Right hindlimb (tissue), 1 donor: ENCODE measurements around the gene CAP2.
"Not testable (repeated sequence)": the region's sequence is repeated elsewhere in the genome, so short reads cannot be mapped to it uniquely, and the experiment has no call there.

ENCODE experiments used
- DNase-seq: peaks from one replicate; pipeline ENCODE4 v3.0.0-alpha.2; 2018

Gene CAP2

DNA sequence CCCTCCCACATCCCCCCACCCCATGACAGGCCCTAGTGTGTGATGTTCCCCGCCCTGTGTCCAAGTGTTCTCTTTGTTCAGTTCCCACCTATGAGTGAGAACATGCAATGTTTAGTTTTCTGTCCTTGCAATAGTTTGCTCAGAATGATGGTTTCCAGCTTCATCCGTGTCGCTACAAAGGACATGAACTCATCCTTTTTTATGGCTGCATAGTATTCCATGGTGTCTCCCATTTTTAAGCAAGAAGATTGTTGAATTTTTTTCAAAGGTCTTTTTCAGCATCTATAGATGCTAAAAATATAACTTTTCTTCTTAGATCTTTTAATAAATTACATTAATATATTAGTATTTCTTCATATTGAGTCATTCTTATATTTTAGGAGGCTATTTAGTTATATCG lies 47.4 kb downstream of the CAP2 start:
- DNase-seq = not testable (repeated sequence)

DNA sequence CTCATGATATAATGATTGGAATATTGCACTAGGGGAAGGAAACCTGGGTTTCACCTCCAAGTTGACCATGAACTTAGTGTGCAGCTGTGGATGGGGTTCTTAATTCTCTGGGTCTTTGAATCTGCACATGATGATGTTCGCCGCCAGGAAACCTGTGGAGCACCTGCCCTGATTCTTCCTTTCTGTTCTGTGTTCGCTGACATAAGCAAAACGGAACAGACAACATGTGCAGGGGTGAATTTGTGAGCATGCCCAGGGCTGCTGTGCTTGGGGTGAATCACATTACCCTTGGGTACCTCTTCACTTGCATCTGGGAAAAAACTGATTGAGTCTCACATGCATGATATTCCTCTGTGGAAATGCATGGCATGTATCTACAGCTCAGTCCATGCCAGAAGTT lies 48.8 kb downstream of the CAP2 start:
- DNase-seq = peak; percentile 38

DNA sequence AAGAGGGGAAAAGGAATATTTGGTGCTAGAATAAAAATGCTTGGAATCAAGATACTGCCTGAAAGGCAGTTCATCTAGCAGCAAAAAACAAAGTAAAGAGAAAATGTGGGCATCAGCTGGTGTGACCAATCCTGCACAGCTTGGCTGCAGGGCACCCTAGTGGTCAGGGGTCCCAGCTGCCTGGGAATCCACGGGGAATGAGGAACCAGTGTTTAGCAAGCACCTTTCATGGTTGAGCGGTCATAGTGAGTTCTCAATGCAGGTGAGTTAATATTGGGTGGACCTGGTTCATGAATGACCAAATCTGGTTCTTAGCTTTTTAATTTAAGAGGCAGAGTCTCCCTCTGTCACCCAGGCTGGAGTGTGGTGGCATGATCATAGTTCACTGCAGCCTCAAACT lies 53.3 kb downstream of the CAP2 start:
- no peak for DNase-seq

DNA sequence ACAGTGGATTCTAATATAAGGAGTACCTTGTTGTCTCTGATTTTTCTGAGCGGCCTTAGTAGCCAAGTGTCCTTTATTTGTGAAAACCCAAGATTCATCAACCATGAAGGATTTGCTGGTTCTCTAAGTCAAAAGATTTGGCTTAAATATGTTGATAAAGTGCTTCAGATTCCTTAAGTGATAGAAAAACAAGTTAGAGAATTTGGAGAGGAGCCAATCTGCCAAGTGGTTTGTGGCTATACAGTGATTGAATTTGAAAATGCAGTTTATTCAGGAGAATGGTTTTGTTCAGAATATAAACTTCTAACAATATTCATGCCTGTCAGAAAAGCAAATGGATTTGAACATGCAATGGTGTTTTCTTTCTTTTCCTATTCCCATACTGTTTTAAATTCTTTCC lies 54.8 kb downstream of the CAP2 start:
- DNase-seq = no peak

DNA sequence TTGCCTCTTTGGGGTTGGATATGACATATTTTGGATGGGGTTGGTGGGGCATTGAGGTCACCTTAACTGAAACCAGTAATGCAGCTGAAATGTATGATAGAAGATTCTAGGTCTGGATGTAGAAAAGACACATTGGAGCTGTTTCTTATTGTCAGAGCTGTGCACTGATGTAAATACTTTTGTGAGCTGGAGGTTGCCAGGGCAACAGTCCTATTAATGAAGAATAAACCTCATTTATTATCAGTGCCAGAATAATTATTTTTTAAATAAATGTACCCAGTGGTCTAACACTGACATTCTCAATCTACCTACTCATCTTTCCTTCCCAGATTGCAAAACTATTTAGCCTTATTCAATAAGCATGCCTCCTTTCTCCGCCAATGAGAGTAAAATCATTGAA lies 57.0 kb downstream of the CAP2 start:
- no peak for DNase-seq

DNA sequence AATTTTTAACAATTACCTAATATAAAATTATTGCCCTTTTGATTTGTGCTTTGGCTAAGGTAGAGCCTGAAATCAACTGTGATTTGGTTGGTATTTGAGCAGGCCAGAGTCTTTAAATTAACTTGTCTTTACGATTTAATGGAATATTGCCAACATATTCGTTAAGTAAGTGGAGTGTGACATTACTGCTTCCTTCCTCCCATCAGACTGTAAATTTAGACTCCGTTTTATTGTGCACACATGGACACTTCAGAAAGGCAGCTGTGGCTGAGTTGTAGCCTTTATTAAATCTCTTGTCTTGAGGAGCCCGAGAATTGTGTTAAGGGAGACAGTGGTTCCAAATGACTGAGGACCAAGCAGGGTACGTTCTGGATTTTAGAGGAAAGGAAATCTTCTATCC lies 57.4 kb downstream of the CAP2 start:
- no peak for DNase-seq

DNA sequence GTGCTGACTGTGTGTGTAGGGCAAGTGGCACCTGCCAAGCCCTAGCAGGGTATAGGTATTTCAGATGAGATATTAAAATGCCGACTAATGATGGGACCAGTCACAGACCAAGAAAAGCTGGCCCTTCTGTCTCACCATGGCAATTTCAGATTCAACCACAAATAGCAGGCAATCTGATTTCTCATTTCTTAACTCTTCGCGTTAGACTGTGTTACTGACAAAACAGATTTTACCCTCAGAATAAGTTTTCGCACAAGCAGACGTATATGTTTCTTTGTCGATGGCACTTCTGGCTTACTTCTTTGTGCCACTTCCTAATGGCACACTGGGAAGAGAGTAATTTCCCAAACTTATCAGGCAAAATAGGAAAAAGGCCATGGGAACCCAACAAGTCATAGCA lies 58.7 kb downstream of the CAP2 start:
- DNase-seq = no peak

DNA sequence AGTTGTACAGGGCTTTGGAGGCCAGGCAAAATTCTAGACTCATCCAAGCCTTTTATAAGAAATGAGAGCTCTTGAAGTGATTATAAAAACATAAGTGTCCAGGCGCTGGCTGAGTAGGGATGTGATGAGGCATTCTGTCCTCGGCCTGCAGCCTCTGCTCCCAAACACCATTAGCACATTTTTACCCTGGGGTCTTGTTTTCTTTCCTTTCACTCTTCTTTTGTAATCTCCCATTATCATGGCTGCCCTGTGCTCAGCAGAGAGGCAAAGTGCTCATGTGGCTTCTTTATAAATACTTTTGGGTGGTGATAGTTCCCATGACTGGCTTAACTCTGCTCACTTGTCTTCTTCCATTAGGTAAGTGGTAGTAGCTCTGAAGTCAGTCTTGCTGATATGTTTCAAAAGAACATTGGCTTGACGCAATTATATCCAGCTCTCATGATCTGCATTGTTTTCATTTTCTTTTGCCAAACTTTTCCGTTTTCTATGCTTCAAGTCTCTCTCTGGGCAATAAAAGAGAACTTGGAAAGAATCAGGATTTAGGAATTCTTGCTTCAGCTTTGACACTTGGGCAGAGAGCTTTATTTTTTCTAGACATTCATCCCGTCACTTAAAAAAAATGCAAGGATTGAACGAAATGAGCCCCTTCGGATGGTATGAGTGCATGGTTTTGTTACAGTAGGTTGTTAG lies 61.1 kb downstream of the CAP2 start:
- DNase-seq = no peak

DNA sequence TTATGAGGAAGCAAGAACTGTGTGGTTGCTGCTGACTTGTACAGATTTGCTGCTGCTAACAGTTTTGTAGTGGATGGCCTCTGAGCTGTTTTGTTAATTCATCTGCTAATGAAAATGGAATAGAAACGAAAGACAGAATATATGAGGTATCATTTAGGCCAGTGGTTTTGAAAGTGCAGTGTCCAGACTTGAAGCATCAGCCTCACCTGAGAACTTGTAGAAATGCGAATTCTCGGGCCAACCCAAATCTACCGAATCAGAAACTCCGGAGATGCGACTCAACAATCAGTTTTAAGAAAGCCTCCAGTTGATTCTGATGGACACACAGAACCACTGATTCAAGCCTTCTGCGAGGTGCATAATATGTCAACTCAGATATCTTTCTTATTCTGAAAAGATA lies 62.5 kb downstream of the CAP2 start:
- no peak for DNase-seq

DNA sequence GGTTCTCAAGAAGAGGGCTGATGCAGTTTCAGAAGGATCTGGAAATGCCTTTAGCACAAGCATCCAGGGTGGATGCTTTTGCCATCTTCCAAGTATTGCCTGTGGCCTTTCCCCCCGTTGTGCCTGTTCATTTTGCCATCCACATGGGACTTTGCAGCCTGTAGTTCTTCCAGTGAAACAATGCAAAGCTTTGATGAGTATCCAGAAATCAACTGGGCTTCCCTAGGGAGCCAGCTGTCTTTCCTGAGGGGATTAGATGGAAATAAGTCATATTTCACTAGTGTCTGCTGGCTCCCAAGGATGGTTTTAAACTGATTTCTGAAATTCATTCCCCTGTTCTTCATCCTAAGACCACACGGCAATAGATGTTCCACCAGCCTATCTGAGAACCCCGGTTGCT lies 63.3 kb downstream of the CAP2 start:
- no peak for DNase-seq

DNA sequence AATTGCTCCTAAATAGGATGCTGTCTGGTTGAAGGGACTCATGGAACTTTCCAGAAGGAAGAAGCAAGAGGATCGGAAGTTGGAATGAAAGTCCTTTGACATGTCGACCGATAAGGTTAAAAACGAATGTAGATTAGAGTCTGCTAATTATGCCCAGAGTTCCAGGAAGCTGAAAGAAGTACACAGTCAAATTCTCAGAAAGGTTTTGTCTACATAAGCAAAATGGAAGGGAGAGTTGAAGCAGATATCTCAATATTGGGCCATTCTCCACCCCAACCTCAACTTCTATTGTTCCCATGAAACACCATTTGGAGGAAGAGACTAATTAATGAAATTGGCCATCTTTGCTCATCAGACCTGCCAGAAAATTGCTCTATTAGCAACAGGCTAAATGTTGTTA lies 64.0 kb downstream of the CAP2 start:
- no peak for DNase-seq

DNA sequence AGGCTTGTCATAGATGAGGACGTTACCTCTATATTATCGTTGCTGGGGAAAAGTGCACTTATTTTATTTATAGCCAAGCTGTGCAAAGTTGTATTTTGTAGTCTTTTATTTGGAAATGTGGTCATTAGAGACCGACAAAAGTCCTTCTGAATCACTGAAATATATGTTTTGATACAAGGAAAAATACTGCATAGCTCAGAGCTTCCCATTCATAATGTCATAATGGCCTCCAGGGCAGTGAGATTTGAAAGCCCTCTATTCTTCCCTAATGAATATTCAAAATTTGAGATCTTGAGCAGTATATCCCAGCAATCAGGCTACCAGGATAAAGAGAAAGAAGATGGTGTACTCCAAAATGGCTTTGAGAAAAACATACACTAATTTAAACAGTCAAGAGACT lies 64.6 kb downstream of the CAP2 start:
- no peak for DNase-seq

DNA sequence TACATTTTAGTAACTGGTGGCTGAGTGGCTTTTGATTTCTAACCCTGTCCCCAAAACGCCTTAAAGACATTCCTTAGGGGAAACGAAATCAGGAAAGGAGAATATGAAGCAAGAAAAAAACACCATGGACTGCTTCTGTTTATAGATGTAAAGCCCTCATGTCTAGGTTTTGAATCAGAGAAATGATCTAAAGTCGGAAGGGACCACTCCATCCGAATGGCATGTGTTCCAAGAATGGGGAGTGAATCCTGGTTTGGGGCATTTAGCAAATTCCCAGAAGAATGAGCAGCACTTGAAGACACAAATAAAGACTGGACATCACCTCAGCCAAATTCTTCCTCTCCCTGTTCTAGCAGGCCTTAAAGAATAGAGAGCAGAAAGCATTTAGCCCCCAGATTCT lies 65.6 kb downstream of the CAP2 start:
- no peak for DNase-seq

DNA sequence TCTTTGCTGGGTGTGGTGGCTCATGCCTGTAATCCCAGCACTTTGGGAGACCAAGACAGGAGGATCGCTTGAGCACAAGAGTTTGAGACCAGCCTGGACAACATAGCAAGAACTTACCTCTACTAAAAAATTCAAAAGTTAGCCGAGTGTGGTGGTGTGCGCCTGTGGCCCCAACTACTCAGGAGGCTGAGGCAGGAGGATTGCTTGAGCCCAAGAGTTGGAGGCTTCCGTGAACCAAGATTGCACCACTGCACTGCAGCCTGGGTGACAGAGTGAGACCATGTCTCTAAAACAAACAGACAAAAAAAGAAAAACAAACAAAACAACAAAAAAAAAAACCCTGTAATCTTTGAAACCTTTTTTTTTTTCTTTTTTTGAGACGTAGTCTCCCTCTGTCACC lies 67.5 kb downstream of the CAP2 start:
- no peak for DNase-seq

DNA sequence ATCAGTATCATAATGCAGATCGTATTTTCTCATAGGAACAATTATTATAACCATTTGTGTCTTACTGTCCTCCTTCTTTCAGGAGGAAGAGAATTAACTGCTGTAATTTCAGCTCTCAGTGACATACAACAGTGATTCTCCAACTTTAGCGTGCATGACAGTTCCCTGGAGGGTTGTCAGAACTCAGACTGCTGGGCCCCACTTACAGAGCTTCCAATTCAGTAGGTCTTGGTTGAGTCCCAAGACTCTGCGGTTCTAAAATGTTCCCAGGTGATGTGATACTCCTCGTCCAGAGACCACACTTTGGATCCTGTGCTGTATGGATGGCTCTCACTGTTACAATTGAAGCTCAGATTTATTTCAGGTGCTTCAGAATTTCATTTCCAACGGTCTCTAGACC lies 72.8 kb downstream of the CAP2 start:
- DNase-seq = no peak

DNA sequence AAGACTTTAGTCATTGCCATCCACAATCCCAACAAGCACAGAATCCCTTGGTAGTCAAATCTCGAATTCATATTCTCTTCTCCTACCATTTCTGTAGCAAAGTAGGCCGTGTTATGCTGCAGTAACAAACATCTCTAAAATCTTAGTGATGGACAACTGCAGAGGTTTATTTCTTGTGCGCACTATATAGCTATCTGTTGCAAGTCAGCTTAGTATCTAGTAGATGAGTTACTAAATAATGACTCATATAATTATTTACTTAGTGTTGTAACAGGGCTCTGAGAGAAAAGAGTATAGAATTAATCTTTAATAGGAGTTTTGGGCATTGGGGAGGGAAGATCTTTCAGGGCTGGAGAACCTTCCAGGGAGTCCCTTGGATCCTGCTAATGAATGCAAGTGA lies 73.3 kb downstream of the CAP2 start:
- no peak for DNase-seq

DNA sequence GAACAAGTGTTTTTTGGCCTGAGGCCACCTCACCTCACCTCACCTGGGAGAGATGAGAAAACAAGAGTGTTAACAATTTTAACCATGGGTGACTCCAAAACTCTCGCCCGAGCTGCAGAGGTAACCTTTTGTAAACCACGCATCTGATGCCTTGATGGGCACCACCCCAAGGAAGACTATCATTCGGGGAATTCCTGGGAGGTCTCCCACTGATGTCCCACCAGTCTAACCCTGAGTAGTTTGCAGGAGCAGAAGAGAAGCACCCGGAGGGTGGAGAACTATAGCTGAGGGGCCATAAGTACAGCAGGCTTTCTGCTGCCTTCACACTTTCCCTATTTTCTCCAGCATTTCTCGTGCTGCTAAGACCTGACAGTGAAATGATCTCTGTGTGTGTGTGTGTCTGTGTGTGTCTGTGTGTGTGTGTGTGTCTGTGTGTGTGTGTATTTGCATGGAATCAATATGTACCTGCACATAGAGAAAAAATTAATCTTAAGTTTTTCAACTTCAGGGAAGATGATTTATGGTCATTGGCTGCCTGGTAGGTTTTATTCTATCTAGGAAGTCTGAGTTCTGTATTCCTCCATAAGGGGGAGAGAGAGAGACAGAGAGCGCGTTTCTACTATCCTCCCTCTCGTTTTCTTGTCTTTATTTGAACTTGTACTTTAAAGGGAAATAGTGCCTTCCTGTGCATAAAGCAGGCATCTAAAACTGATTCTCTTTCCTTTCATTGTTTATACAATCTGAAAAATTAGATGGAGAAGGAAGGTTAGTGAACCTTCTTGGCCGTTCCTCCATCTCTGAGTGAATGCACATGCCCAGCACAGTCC lies 75.8 kb downstream of the CAP2 start:
- DNase-seq = no peak

DNA sequence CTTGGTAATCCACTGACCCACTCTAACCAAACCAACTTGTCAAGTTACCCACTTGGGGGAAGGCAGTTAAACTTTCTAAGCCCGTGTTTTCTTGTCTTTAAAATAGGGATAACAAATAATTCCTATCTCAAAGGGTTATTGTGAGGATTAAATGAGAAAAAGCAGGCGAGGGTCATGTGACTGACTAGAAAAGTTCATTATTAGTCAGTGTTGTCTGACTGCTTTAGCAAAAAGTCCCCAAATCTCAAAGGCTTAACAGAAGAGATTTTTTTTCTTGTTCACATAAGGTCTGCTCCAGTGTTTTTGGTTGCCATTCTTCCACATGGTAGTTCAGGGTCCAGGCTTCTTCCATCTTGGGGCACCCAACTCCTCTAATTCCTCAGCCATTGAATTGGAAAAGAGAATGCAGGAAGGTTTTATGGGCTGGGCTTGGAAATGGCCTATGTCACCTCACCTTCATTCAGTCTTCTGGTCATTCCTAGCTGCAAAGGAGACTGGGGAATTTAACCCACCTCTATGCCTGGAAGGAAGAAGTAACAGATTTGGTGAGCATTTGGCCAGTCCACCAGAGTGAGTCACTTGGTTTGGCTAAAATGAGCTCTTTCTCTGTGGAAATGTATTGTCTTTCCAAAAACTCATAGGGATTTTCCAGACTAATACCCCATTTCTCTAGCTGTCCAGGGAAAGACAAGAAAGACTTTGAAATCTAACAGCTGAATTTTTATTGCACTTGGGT lies 77.0 kb downstream of the CAP2 start:
- DNase-seq = no peak

DNA sequence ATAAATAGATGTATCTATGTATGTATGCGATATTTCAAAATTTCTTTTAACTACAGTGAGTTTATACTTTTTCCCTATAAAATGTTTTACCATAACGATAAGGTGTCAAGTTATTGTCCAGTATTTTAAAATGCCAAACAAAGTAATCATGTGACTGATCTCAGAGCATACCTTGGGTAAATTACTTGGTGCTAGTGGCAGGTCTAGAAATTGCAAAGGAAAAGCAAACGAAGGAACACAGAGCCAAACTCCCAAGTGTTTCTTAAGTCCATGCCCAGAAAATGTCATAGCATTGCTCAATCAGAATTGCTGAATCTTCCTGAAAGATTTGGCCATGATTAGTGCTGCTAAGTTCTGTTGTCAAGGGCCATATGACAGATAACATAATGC lies 77.5 kb downstream of the CAP2 start:
- no peak for DNase-seq

DNA sequence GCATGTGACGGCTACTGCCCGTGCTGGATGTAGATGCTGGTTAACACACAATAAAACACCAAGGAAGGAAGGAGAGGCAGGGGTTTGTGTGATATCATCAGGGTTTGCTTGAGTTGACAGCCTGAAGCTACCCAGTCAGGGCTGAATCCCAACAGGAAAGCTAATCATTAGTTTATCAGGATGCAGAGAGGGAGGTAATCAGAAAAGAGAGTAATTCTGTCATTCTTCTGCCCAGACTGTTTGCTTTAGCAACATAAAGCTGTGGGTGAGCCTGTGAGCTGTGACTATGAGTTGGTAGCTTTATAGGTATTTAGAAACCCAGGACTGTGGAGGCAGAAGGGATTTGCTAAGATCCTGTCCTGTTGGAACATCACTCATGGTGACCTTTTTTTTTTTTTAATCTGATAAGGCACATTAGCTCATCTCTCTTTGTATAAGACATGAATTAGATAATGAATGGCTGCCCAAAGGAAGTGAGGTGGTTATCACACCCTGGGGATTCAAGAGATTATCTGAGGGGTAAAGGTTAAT lies 79.3 kb downstream of the CAP2 start:
- no peak for DNase-seq

DNA sequence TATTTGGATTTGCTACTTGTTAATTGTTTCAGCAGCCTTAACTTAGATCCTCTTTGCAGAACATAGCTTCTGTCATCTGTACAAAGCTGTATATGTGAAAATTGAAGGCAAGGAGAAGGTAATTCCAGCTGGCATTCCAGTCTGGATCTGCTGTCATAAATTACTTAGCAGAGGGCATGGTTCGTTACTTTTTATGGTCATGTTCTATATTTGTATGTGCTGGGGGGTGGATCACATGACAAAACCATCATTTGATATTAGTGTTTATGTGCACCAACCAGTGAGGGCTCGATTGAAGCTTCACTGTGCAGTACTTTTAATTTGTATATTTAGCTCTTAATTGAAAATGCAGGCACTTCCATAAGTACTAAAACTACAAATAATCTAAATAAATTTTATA lies 80.2 kb downstream of the CAP2 start:
- DNase-seq = no peak

DNA sequence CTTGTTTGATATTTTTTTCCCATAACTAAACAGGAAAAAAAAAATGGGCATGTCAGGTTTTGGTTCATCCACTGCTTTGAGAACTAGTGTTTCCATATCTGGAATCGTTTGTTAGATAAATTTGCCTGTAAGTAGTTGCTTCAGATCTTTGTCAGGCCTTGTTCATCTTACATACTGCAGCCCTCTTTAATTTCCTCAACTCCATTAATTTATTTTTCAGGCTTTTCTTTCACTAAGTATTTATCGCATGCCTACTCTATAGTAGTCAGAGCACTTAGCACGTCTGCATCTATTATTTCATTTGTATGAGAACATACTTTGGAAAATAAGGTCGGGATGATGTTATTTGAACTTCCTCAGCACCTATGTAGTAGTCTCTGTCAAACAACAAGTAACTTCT lies 80.9 kb downstream of the CAP2 start:
- no peak for DNase-seq

DNA sequence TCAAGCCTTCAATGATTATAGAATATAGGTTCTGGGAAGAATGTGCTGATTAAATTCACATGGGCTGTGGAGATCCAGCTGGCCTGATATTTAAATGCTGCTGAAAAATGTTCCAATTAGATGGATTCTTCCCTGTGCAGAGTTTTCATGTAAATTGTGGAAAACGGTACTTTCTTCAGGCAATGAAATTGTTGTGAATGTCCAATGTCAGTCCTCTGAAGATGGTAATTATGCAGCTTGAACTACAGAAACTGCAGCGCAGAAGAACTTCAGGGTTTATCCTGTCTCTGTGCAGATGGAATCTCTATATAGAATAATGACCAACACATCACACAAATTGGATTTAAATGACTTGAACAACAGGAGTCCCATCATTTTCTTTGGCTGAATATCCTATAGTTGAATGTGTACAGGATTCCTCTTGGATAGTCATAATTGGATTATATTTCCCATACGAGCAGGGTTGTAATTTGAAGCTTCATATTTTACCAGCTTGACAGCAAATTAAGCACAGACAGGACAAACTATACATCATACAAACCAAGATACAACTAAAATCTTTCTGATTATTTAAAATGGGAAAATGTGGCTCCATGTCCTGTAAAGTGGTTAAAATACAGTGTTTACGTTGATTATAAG lies 82.3 kb downstream of the CAP2 start:
- no peak for DNase-seq
